Sigmoid colon (tissue), 7 donors: ENCODE results near the gene INVS. TPM values are rescaled to one million over a fixed set of nuclear protein-coding genes. Genes with fewer than 3 reads are reported as not detected.

Source experiments
- DNase-seq: peaks from one replicate; pipeline ENCODE4 v3.0.0-alpha.2; 2019
- H3K27ac ChIP-seq, 4 donors: fragments of 200-600 bp; sonication (generic); one replicate each; pipeline ENCODE4 v1.5.1; 2016 to 2019; ENCODE audit warnings: mild to moderate bottlenecking in 1 of 4
- H3K27me3 ChIP-seq, 3 donors: fragments of 200-600 bp; sonication (generic); one replicate each; pipeline ENCODE4 v1.5.1; 2019; ENCODE audit warnings: mild to moderate bottlenecking in 1 of 3
- H3K36me3 ChIP-seq, 4 donors: fragments of 200-600 bp; sonication (generic); one replicate each; pipeline ENCODE4 v1.5.1; 2016 to 2019
- H3K4me1 ChIP-seq, 4 donors: fragments of 200-600 bp; sonication (generic); one replicate each; pipeline ENCODE4 v1.5.1; 2017 to 2019
- H3K4me3 ChIP-seq, 4 donors: fragments of 200-600 bp; sonication (generic); one replicate each; pipeline ENCODE4 v1.5.1; 2017 to 2019; ENCODE audit warnings: mild to moderate bottlenecking in 2 of 4, moderate library complexity in 1 of 4
- H3K9me3 ChIP-seq, 4 donors: fragments of 200-600 bp in 3 of 4; sonication (generic) in 3 of 4; one replicate each; pipeline versions ENCODE4 v1.5.1 to v1.6.1; 2013 to 2019
- EP300 ChIP-seq, 4 donors: sonication (generic); formaldehyde crosslinking; IDR thresholded peaks; one replicate each; pipeline ENCODE4 v1.6.1; 2017; ENCODE audit warnings: antibody characterized with exemption in 4 of 4
- POLR2A ChIP-seq, 2 donors: fragments of 450-650 bp; IDR thresholded peaks; one replicate each; pipeline ENCODE4 v1.6.1; 2016; ENCODE audit warnings: antibody characterized with exemption in 2 of 2, mild to moderate bottlenecking in 2 of 2, moderate library complexity in 2 of 2
- POLR2AphosphoS5 ChIP-seq, 4 donors: sonication (generic); formaldehyde crosslinking; IDR thresholded peaks; one replicate each; pipeline ENCODE4 v1.6.1; 2017; ENCODE audit warnings: antibody characterized with exemption in 4 of 4
- WGBS, 2 donors: extraction: QIAGEN DNeasy Blood & Tissue Kit; methylation state at CpG; one replicate each; pipeline ENCODE4 v1.1.7; 2013; 5-methylcytosine and 5-hydroxymethylcytosine counted together
- intact Hi-C: fragments of 100-400 bp; cut with DNase I; formaldehyde crosslinking; loops from one replicate; pipeline ENCODE4 v1.15.1; 2023
- polyA plus RNA-seq, 3 donors: library from polyadenylated mRNA; stranded (reverse); fragments of 200-250 nt; gene quantifications; one replicate each; pipeline ENCODE4 v1.2.3, GENCODE V29; 2013
- total RNA-seq, 4 donors: library from RNA; depleted of rRNA; stranded (reverse); fragments of >200 nt; gene quantifications; one replicate each; pipeline ENCODE4 v1.1.0, GENCODE V29; 2016
- TF ChIP-seq, protein P1 (sequence below), 4 experiments: fragments of 450-650 bp in 3 of 4; fragments of 200-600 bp in 1 of 4; IDR thresholded peaks; one replicate each; pipeline ENCODE4 v1.5.1; 2016 to 2019; ENCODE audit warnings: antibody characterized with exemption in 4 of 4, mild to moderate bottlenecking in 3 of 4, moderate library complexity in 2 of 4
- donor health status: healthy with polysubstance abuse.
- donor health status: Bipolar disorder and iron deficiency.
- donor health status: healthy.

INVS gene
- total and polyA plus RNA-seq, 7 donors = 1.2 to 41.3 (median 27.4) TPM

DNA sequence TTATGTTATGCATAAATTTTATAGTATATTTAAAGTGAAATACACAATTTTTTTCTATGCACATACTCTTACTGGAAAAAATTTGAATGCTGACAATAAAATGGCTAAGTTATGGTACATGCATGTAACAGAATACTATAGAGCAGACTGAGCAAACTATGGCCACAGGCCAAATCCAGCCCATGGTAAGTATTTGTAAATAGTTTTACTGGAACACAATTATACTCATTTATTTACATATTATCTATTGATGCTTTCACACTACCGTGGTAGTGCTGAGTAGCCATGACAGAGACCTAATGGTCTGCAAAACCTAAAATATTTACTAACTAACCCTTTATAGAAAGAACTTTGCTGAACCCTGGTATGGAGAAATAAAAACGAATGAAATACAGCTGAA is 208.0 kb downstream of the INVS start:
- H3K27ac ChIP-seq = no peak overlapping the region
- TF ChIP-seq POLR2A (IDR thresholded peaks at IDR 0.05) (no peak), POLR2AphosphoS5 (IDR thresholded peaks at IDR 0.05) (no peak), EP300 (IDR thresholded peaks at IDR 0.05) (no peak)
- TF ChIP-seq, protein P1, sequence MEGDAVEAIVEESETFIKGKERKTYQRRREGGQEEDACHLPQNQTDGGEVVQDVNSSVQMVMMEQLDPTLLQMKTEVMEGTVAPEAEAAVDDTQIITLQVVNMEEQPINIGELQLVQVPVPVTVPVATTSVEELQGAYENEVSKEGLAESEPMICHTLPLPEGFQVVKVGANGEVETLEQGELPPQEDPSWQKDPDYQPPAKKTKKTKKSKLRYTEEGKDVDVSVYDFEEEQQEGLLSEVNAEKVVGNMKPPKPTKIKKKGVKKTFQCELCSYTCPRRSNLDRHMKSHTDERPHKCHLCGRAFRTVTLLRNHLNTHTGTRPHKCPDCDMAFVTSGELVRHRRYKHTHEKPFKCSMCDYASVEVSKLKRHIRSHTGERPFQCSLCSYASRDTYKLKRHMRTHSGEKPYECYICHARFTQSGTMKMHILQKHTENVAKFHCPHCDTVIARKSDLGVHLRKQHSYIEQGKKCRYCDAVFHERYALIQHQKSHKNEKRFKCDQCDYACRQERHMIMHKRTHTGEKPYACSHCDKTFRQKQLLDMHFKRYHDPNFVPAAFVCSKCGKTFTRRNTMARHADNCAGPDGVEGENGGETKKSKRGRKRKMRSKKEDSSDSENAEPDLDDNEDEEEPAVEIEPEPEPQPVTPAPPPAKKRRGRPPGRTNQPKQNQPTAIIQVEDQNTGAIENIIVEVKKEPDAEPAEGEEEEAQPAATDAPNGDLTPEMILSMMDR (IDR thresholded peaks at IDR 0.05) = no peak
- H3K4me3 ChIP-seq = no peak overlapping the region
- DNase-seq = no peak
- peaks cover 0 to 11% (median 0%) of the 10 kb centered on the region in 4 donors for H3K4me1 ChIP-seq
- intact Hi-C loops = no loop called here
- 53 to 73% methylated on average over 2 of the region's 2 CpGs for WGBS, 2 donors
- no peaks in the 10 kb centered on the region for H3K9me3 ChIP-seq
- no peaks in the 10 kb centered on the region for H3K27me3 ChIP-seq
- H3K36me3 ChIP-seq = peaks cover 0 to 55% (median 6%) of the 10 kb centered on the region in 4 donors

DNA sequence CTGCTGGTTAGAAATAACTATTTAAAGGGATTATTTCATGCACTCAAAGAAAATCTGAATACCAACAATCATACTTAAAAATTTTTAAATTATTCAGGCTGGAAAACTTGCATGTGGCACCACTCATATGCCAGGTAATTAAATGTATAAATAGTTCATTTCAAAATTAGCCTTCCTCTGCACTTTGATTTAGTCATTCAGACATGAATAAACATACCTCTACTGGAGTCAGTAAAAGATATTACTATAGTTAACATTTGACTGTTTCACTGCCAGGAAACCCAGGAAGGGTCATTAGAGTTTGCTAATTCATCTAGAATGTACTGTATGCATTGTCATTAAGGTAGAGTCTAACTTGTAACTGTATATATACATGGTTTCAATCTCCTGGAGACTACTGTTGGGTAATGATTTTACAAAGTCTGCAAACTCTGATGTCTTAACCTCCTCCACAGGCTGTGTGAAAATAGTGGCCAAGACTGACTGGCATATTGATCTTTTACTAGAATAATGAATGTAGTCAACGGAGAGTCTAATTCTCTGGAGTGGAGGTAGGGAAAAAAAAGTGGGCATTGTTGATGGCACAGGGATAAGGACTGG is 210.0 kb downstream of the INVS start:
- 90 to 91% methylated on average over 1 of the region's 1 CpG for WGBS, 2 donors
- peaks cover 0 to 42% (median 3%) of the 10 kb centered on the region in 4 donors for H3K36me3 ChIP-seq
- no peak overlapping the region for H3K4me3 ChIP-seq
- no peak overlapping the region for H3K27ac ChIP-seq
- DNase-seq = no peak
- intact Hi-C loops = no loop called here
- no peaks in the 10 kb centered on the region for H3K27me3 ChIP-seq
- H3K4me1 ChIP-seq = no peaks in the 10 kb centered on the region
- H3K9me3 ChIP-seq = no peaks in the 10 kb centered on the region
- TF ChIP-seq, protein P1 (IDR thresholded peaks at IDR 0.05) = no peak
- TF ChIP-seq POLR2AphosphoS5 (IDR thresholded peaks at IDR 0.05) (no peak), EP300 (IDR thresholded peaks at IDR 0.05) (no peak), POLR2A (IDR thresholded peaks at IDR 0.05) (no peak)

DNA sequence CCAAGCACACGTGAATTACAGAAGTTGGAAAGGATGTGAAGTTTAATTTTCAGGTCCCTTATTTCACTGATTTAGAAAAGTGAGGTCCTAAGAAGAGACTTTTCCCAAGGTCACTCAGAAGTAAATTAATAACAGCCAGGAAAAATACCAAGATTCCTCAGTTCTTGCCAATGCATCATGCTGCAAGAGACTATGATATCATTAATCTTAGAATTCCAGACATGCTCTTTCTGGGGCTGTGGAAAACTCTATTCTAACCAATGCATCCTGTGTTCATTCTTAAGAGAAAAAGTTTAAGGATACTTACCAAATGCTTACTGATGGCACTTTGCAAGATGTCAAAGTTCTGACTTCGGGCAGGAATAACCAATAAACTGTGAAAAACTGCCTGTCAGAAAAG is 210.9 kb downstream of the INVS start:
- no peak overlapping the region for H3K27ac ChIP-seq
- TF ChIP-seq POLR2A (IDR thresholded peaks at IDR 0.05) = no peak
- TF ChIP-seq EP300 (IDR thresholded peaks at IDR 0.05) = no peak
- TF ChIP-seq POLR2AphosphoS5 (IDR thresholded peaks at IDR 0.05) = no peak
- TF ChIP-seq, protein P1 (IDR thresholded peaks at IDR 0.05) = no peak
- no peaks in the 10 kb centered on the region for H3K27me3 ChIP-seq
- H3K9me3 ChIP-seq = no peaks in the 10 kb centered on the region
- WGBS, 2 donors = 90 to 93% methylated on average over 2 of the region's 2 CpGs
- no peak for DNase-seq
- no peak overlapping the region for H3K4me3 ChIP-seq
- peaks cover 0 to 33% (median 3%) of the 10 kb centered on the region in 4 donors for H3K36me3 ChIP-seq
- intact Hi-C loops = no loop called here
- no peaks in the 10 kb centered on the region for H3K4me1 ChIP-seq

DNA sequence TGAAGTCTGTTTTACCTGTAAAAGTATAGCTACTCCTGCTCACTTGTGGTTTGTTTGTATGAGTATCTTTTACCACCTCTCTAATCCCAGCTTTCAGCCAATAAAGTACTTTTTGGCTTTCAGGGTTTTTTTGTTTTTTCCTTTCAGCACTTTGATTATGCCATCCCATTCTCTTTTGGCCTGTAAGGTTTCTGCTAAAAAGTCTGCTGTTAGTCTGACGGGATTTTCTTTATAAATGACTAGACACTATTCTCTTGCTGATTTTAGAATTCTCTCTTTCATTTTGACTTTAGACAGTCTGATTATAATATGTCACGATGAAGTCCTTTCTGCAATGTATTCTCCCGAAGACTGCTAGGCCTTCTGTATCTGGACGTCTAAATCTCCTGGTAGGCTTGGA is 216.5 kb downstream of the INVS start:
- no peak overlapping the region for H3K27ac ChIP-seq
- TF ChIP-seq POLR2A (IDR thresholded peaks at IDR 0.05) (no peak), EP300 (IDR thresholded peaks at IDR 0.05) (no peak)
- H3K9me3 ChIP-seq = no peaks in the 10 kb centered on the region
- intact Hi-C loops = no loop called here
- no peak for DNase-seq
- WGBS, 2 donors = 94 to 97% methylated on average over 4 of the region's 4 CpGs
- no peaks in the 10 kb centered on the region for H3K27me3 ChIP-seq
- no peak overlapping the region for H3K4me3 ChIP-seq
- peaks cover 0 to 32% (median 0%) of the 10 kb centered on the region in 4 donors for H3K36me3 ChIP-seq
- no peaks in the 10 kb centered on the region for H3K4me1 ChIP-seq

DNA sequence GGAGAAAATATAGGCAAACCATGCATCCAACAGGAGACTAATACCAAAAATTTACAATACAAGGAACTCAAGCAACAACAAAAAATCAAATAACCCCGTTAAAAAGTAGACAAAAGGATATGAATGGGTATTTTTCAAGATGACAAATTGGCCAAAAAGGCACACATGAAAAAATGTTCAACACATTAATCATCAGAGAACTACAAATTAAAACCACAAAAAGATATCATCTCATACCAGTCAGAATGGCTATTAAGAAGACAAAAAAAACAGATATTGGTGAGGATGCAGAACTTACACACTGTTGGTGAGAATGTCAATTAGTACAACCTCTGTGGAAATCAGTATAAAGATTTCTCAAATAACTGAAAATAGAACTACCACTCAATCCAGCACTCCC is 218.7 kb downstream of the INVS start:
- Histone ChIP-seq H3K27ac (no peak overlapping the region), H3K4me3 (no peak overlapping the region), H3K9me3 (no peaks in the 10 kb centered on the region), H3K27me3 (no peaks in the 10 kb centered on the region), H3K4me1 (no peaks in the 10 kb centered on the region), H3K36me3 (peaks cover 0 to 46% (median 0%) of the 10 kb centered on the region in 4 donors)
- WGBS, 2 donors = 68 to 91% methylated on average over 1 of the region's 1 CpG
- intact Hi-C loops = no loop called here
- DNase-seq = no peak
- TF ChIP-seq POLR2A (IDR thresholded peaks at IDR 0.05) = no peak
- TF ChIP-seq POLR2AphosphoS5 (IDR thresholded peaks at IDR 0.05) = no peak
- TF ChIP-seq, protein P1 (IDR thresholded peaks at IDR 0.05) = no peak
- TF ChIP-seq EP300 (IDR thresholded peaks at IDR 0.05) = no peak
